ENCODE results near the gene ILKAP. TPM values are rescaled to one million over a fixed set of nuclear protein-coding genes. Genes with fewer than 3 reads are reported as not detected.

Gene ILKAP
- total and polyA plus RNA-seq, 7 donors, result 31.8 to 66.6 (median 43.8) TPM

- H3K9me3 ChIP-seq, result no peaks in the 10 kb centered on the region
- DNase-seq (no peak), ATAC-seq (no peak)
- peaks cover 3 to 26% of the 10 kb centered on the region in 2 donors for H3K36me3 ChIP-seq (ENCODE audit: insufficient read depth in 1 of 2, low read depth in 1 of 2)
- intact Hi-C loops (cut with DNase I), result loop anchor here (5.0 kb wide), 1 partner anchor 97 kb away; no protein-coding TSS in a partner anchor
- 93 to 94% (median 94%) methylated on average over 8 of the region's 8 CpGs for WGBS, 3 donors
- no peak for TF ChIP-seq CTCF (IDR thresholded peaks at IDR 0.05)
- peaks cover 0 to 14% (median 0%) of the 10 kb centered on the region in 3 donors for H3K27me3 ChIP-seq (ENCODE audit: insufficient read depth in 3 of 3, low read length in 2 of 3)
- no peak overlapping the region for H3K4me3 ChIP-seq
- no peak overlapping the region for H3K27ac ChIP-seq
- peaks cover 9% of the 10 kb centered on the region for H3K4me1 ChIP-seq
Measured at GRCh38 chr2:238164906-238165287, 38.6 kb downstream of the ILKAP start.

- Histone ChIP-seq H3K4me1 (peaks cover 5% of the 10 kb centered on the region), H3K9me3 (no peaks in the 10 kb centered on the region), H3K36me3 (ENCODE audit: insufficient read depth in 1 of 2, low read depth in 1 of 2) (peaks cover 0 to 15% of the 10 kb centered on the region in 2 donors), H3K27ac (no peak overlapping the region), H3K4me3 (no peak overlapping the region), H3K27me3 (ENCODE audit: insufficient read depth in 3 of 3, low read length in 2 of 3) (peaks cover 0 to 21% (median 5%) of the 10 kb centered on the region in 3 donors)
- intact Hi-C loops (cut with DNase I), result loop anchor here (5.0 kb wide), 1 partner anchor 99 kb away; no protein-coding TSS in a partner anchor
- TF ChIP-seq CTCF (IDR thresholded peaks at IDR 0.05), result no peak
- WGBS, 3 donors, result 21 to 40% (median 29%) methylated on average over 58 to 95 of the region's 95 CpGs
- ATAC-seq, result no peak
- DNase-seq, result peak in 1 of 2 donors; percentile 23
Measured at GRCh38 chr2:238163481-238164198, 39.9 kb downstream of the ILKAP start.

GRCh38 chr2:238162846-238163441 lies 40.6 kb downstream of the ILKAP start:
- H3K9me3 ChIP-seq, result no peaks in the 10 kb centered on the region
- DNase-seq (peak in 1 of 2 donors; percentile 13), ATAC-seq (no peak)
- H3K4me3 ChIP-seq, result no peak overlapping the region
- no peak for TF ChIP-seq CTCF (IDR thresholded peaks at IDR 0.05)
- intact Hi-C loops (cut with DNase I), result loop anchor here (5.0 kb wide), 1 partner anchor 99 kb away; no protein-coding TSS in a partner anchor
- H3K36me3 ChIP-seq (ENCODE audit: insufficient read depth in 1 of 2, low read depth in 1 of 2), result peaks cover 0 to 8% of the 10 kb centered on the region in 2 donors
- H3K4me1 ChIP-seq, result peaks cover 12% of the 10 kb centered on the region
- 61 to 72% (median 70%) methylated on average over 15 of the region's 15 CpGs for WGBS, 3 donors
- no peak overlapping the region for H3K27ac ChIP-seq
- peaks cover 0 to 27% (median 5%) of the 10 kb centered on the region in 3 donors for H3K27me3 ChIP-seq (ENCODE audit: insufficient read depth in 3 of 3, low read length in 2 of 3)

- ATAC-seq, result no peak
- H3K9me3 ChIP-seq, result no peaks in the 10 kb centered on the region
- H3K27ac ChIP-seq, result no peak overlapping the region
- peak in 1 of 2 donors; percentile 55 for DNase-seq
- WGBS, 3 donors, result 80 to 87% (median 81%) methylated on average over 14 of the region's 14 CpGs
- peaks cover 12% of the 10 kb centered on the region for H3K4me1 ChIP-seq
- no peak overlapping the region for H3K4me3 ChIP-seq
- H3K36me3 ChIP-seq (ENCODE audit: insufficient read depth in 1 of 2, low read depth in 1 of 2), result peaks cover 0 to 2% of the 10 kb centered on the region in 2 donors
- intact Hi-C loops (cut with DNase I), result loop anchor here (5.0 kb wide), 1 partner anchor 100 kb away; no protein-coding TSS in a partner anchor
- H3K27me3 ChIP-seq (ENCODE audit: insufficient read depth in 3 of 3, low read length in 2 of 3), result peaks cover 0 to 28% (median 5%) of the 10 kb centered on the region in 3 donors
- no peak for TF ChIP-seq CTCF (IDR thresholded peaks at IDR 0.05)
Measured at GRCh38 chr2:238162251-238162845, 41.1 kb downstream of the ILKAP start.

Measured in psoas muscle (tissue), 8 donors.